WTC11 (cell line): ENCODE data around the gene ADAMTSL5. TPM values are rescaled to one million over a fixed set of nuclear protein-coding genes. Genes with fewer than 3 reads are reported as not detected.
A peak's percentile ranks its signal among the peaks of the same experiment; 100 is the strongest.
"Not testable (repeated sequence)": the region's sequence is repeated elsewhere in the genome, so short reads cannot be mapped to it uniquely, and the experiment has no call there.

Source experiments
- ATAC-seq: fragments of 200-7000 bp; cut with Tn5 transposase; 2 replicates; pipeline ENCODE4 v1.10.0; 2021; ENCODE audit warnings: mild to moderate bottlenecking, moderate library complexity
- CTCF ChIA-PET: fragments of 300-600 bp; sonication (Branson Sonifier 250); formaldehyde crosslinking; loops from one replicate; lab custom pipeline; 2021; ENCODE audit warnings: antibody characterized with exemption; lab: Charles Lee
- POLR2A ChIA-PET: fragments of 350-600 bp; sonication (Branson Sonifier 250); formaldehyde crosslinking; loops from one replicate; lab custom pipeline; 2021; ENCODE audit warnings: antibody characterized with exemption; lab: Charles Lee
- DNase-seq: peaks from one replicate; pipeline ENCODE4 v3.0.0; 2021; ENCODE audit warnings: low spot score
- H3K27ac Mint-ChIP-seq: 2 replicates; pipeline ENCODE4 v1.8.0; 2021; ENCODE audit warnings: mixed read lengths
- H3K27me3 Mint-ChIP-seq: 2 replicates; pipeline ENCODE4 v1.8.0; 2021; ENCODE audit warnings: low read depth, mild to moderate bottlenecking, moderate library complexity, mixed read lengths
- H3K36me3 Mint-ChIP-seq: 2 replicates; pipeline ENCODE4 v1.8.0; 2021; ENCODE audit warnings: mixed read lengths
- H3K4me1 Mint-ChIP-seq: 2 replicates; pipeline ENCODE4 v1.8.0; 2022; ENCODE audit warnings: mixed read lengths
- H3K4me3 Mint-ChIP-seq: 2 replicates; pipeline ENCODE4 v1.8.0; 2021; ENCODE audit warnings: mild to moderate bottlenecking, moderate library complexity, mixed read lengths
- H3K9me3 Mint-ChIP-seq: 2 replicates; pipeline ENCODE4 v1.8.0; 2021; ENCODE audit warnings: mixed read lengths
- GTF2I ChIP-seq: fragments of 250-450 bp; sonication (Bioruptor Pico); conservative IDR thresholded peaks from 2 replicates; pipeline ENCODE4 v1.4.0; 2021; ENCODE audit warnings: mild to moderate bottlenecking
- HMGA2 ChIP-seq: fragments of 250-450 bp; sonication (Bioruptor Pico); IDR thresholded peaks from 2 replicates; pipeline ENCODE4 v1.4.0; 2021; ENCODE audit warnings: mild to moderate bottlenecking, moderate library complexity
- JUN ChIP-seq: sonication (generic); formaldehyde crosslinking; IDR thresholded peaks from 2 replicates; pipeline ENCODE4 v1.8.0; 2023; ENCODE audit warnings: mild to moderate bottlenecking, missing genetic modification reagents
- KAT7 ChIP-seq: sonication (generic); formaldehyde crosslinking; IDR thresholded peaks from 2 replicates; pipeline ENCODE4 v1.8.1; 2023; ENCODE audit warnings: missing genetic modification reagents, mild to moderate bottlenecking, borderline replicate concordance
- MYBL2 ChIP-seq: sonication (generic); formaldehyde crosslinking; IDR thresholded peaks from 2 replicates; pipeline ENCODE4 v1.8.1; 2023; ENCODE audit warnings: mild to moderate bottlenecking, moderate library complexity, missing genetic modification reagents
- NR2C2 ChIP-seq: sonication (generic); formaldehyde crosslinking; IDR thresholded peaks from 2 replicates; pipeline ENCODE4 v1.8.0; 2022; ENCODE audit warnings: mild to moderate bottlenecking, missing genetic modification reagents
- NR3C1 ChIP-seq: sonication (generic); formaldehyde crosslinking; conservative IDR thresholded peaks from 2 replicates; pipeline ENCODE4 v1.8.1; 2023; ENCODE audit warnings: low read depth, mild to moderate bottlenecking, missing genetic modification reagents
- TEAD4 ChIP-seq: sonication (generic); formaldehyde crosslinking; IDR thresholded peaks from 2 replicates; pipeline ENCODE4 v1.8.0; 2022; ENCODE audit warnings: mild to moderate bottlenecking, missing genetic modification reagents
- ZBTB21 ChIP-seq: sonication (generic); formaldehyde crosslinking; IDR thresholded peaks from 2 replicates; pipeline ENCODE4 v1.8.1; 2023; ENCODE audit warnings: mild to moderate bottlenecking, missing genetic modification reagents, borderline replicate concordance
- ZNF263 ChIP-seq: sonication (generic); formaldehyde crosslinking; IDR thresholded peaks from 2 replicates; pipeline ENCODE4 v1.8.1; 2022; ENCODE audit warnings: low read depth, mild to moderate bottlenecking, moderate library complexity, missing genetic modification reagents
- ZNF317 ChIP-seq: sonication (generic); formaldehyde crosslinking; IDR thresholded peaks from 2 replicates; pipeline ENCODE4 v1.8.1; 2023; ENCODE audit warnings: low read depth, mild to moderate bottlenecking, moderate library complexity, missing genetic modification reagents, borderline replicate concordance
- ZNF423 ChIP-seq: fragments of 250-450 bp; sonication (Bioruptor Pico); IDR thresholded peaks from 2 replicates; pipeline ENCODE4 v2.1.2; 2022; ENCODE audit warnings: mild to moderate bottlenecking, moderate library complexity
- ZNF671 ChIP-seq: fragments of 250-450 bp; sonication (Bioruptor Pico); IDR thresholded peaks from 2 replicates; pipeline ENCODE4 v1.8.0; 2021; ENCODE audit warnings: mild to moderate bottlenecking
- total RNA-seq: library from RNA; stranded (reverse); gene quantifications from 3 replicates; pipeline ENCODE4 v1.2.3, GENCODE V29; 2021
- TF ChIP-seq, protein P1 (sequence below): fragments of 200-600 bp; IDR thresholded peaks from 2 replicates; pipeline ENCODE4 v1.8.0; 2022; ENCODE audit warnings: antibody characterized with exemption
- TF ChIP-seq, protein P2 (sequence below): sonication (generic); formaldehyde crosslinking; IDR thresholded peaks from 2 replicates; pipeline ENCODE4 v1.8.1; 2023; ENCODE audit warnings: mild to moderate bottlenecking, missing genetic modification reagents, borderline replicate concordance
- TF ChIP-seq, protein P3 (sequence below): sonication (generic); formaldehyde crosslinking; IDR thresholded peaks from 2 replicates; pipeline ENCODE4 v1.8.0; 2022; ENCODE audit warnings: mild to moderate bottlenecking, missing genetic modification reagents
- TF ChIP-seq, protein P4 (sequence below): fragments of 250-450 bp; sonication (Bioruptor Pico); IDR thresholded peaks from 2 replicates; pipeline ENCODE4 v2.1.2; 2022; ENCODE audit warnings: mild to moderate bottlenecking, moderate library complexity
- TF ChIP-seq, protein P5 (sequence below): fragments of 250-450 bp; sonication (Bioruptor Pico); IDR thresholded peaks from 2 replicates; pipeline ENCODE4 v1.9.0; 2021; ENCODE audit warnings: moderate library complexity, mild to moderate bottlenecking, inconsistent platforms, borderline replicate concordance
- TF ChIP-seq, protein P6 (sequence below): sonication (generic); formaldehyde crosslinking; IDR thresholded peaks from 2 replicates; pipeline ENCODE4 v1.8.0; 2022; ENCODE audit warnings: missing genetic modification reagents

The ADAMTSL5 gene
- total RNA-seq, 1 experiment from 2014 or later = 1.5 TPM

DNA sequence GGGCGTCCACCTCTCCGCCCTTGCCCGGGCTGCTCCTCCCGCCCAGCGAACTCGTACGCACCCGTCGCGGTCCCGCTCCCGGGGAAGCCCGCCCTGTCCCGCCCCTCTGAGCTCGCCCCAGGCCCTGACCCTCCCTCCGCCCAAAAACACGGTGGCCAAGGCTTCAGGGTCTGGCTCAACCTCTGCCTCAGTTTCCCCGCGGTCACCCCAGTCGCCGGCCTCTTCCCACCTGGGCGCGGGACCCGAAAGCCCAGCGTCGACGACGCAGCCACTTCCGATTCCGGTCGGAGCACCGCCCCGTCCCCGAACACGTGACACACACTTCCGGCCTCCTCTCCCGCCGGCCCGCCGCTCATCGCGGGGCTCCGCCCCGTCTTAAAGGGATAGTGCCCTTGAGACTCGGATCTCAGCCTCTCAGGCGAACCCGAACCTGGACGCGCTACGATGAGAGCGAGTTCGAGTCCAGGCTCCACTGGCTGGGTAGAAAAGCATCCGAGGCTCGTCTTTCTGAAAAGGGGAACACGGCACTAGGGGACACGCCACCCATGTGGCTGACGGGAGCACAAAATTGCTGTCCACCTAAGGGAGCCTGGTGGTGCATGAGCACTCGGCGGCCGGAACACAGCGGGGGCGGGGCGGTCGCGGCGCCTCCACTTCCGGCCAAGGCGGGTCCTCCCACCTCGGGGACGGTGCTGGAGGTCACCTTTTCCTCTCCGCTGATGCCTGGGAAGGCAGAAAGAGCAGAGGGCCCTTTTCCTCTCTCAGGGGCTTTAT is 33.7 kb downstream of the ADAMTSL5 start, which contains the start of gene C19orf25 (continued):
- TF ChIP-seq ZNF671 = no peak
- TF ChIP-seq, protein P1, sequence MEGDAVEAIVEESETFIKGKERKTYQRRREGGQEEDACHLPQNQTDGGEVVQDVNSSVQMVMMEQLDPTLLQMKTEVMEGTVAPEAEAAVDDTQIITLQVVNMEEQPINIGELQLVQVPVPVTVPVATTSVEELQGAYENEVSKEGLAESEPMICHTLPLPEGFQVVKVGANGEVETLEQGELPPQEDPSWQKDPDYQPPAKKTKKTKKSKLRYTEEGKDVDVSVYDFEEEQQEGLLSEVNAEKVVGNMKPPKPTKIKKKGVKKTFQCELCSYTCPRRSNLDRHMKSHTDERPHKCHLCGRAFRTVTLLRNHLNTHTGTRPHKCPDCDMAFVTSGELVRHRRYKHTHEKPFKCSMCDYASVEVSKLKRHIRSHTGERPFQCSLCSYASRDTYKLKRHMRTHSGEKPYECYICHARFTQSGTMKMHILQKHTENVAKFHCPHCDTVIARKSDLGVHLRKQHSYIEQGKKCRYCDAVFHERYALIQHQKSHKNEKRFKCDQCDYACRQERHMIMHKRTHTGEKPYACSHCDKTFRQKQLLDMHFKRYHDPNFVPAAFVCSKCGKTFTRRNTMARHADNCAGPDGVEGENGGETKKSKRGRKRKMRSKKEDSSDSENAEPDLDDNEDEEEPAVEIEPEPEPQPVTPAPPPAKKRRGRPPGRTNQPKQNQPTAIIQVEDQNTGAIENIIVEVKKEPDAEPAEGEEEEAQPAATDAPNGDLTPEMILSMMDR = no peak
- TF ChIP-seq HMGA2 (CRISPR knock-in tag) = no peak
- no peak for TF ChIP-seq NR3C1 (CRISPR knock-in tag)
- TF ChIP-seq, protein P2, sequence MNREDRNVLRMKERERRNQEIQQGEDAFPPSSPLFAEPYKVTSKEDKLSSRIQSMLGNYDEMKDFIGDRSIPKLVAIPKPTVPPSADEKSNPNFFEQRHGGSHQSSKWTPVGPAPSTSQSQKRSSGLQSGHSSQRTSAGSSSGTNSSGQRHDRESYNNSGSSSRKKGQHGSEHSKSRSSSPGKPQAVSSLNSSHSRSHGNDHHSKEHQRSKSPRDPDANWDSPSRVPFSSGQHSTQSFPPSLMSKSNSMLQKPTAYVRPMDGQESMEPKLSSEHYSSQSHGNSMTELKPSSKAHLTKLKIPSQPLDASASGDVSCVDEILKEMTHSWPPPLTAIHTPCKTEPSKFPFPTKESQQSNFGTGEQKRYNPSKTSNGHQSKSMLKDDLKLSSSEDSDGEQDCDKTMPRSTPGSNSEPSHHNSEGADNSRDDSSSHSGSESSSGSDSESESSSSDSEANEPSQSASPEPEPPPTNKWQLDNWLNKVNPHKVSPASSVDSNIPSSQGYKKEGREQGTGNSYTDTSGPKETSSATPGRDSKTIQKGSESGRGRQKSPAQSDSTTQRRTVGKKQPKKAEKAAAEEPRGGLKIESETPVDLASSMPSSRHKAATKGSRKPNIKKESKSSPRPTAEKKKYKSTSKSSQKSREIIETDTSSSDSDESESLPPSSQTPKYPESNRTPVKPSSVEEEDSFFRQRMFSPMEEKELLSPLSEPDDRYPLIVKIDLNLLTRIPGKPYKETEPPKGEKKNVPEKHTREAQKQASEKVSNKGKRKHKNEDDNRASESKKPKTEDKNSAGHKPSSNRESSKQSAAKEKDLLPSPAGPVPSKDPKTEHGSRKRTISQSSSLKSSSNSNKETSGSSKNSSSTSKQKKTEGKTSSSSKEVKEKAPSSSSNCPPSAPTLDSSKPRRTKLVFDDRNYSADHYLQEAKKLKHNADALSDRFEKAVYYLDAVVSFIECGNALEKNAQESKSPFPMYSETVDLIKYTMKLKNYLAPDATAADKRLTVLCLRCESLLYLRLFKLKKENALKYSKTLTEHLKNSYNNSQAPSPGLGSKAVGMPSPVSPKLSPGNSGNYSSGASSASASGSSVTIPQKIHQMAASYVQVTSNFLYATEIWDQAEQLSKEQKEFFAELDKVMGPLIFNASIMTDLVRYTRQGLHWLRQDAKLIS (CRISPR knock-in tag) = no peak
- TF ChIP-seq JUN = no peak
- TF ChIP-seq ZNF423 (CRISPR knock-in tag) = no peak
- TF ChIP-seq, protein P3, sequence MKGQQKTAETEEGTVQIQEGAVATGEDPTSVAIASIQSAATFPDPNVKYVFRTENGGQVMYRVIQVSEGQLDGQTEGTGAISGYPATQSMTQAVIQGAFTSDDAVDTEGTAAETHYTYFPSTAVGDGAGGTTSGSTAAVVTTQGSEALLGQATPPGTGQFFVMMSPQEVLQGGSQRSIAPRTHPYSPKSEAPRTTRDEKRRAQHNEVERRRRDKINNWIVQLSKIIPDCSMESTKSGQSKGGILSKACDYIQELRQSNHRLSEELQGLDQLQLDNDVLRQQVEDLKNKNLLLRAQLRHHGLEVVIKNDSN (CRISPR knock-in tag) = peak; percentile 96
- no peak for TF ChIP-seq ZNF317 (CRISPR knock-in tag)
- no peak for TF ChIP-seq ZBTB21 (CRISPR knock-in tag)
- TF ChIP-seq ZNF263 (CRISPR knock-in tag) = no peak

DNA sequence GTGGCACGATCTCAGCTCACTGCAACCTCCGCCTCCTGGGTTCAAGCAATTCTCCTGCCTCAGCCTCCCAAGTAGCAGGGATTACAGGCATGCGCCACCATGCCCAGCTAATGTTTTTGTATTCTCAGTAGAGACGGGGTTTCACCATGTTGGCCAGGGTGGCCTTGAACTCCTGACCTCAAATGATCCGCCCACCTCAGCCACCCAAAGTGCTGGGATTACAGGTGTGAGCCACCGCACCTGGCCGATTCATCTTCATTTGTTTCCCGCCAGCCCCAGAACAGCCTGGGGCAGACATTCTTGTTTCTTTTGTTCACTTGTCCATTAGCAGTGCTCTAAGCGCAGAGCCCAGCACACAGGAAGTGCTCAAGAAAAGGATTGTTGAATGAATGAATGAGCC is 35.8 kb downstream of the ADAMTSL5 start:
- H3K9me3 Mint-ChIP-seq, H3K36me3 Mint-ChIP-seq, POLR2A ChIA-PET, DNase-seq, ATAC-seq, H3K27ac Mint-ChIP-seq, H3K4me1 Mint-ChIP-seq: not testable (repeated sequence)
- CTCF ChIA-PET = interaction anchor here (1.0 to 1.5 kb wide), 3 partner anchors 11 to 32 kb away, joined by 3 to 5 read pairs (median 3); no protein-coding TSS in a partner anchor
- H3K27me3 Mint-ChIP-seq = peaks cover 12% of the 10 kb centered on the region
- peak overlapping the region; percentile 45 for H3K4me3 Mint-ChIP-seq

DNA sequence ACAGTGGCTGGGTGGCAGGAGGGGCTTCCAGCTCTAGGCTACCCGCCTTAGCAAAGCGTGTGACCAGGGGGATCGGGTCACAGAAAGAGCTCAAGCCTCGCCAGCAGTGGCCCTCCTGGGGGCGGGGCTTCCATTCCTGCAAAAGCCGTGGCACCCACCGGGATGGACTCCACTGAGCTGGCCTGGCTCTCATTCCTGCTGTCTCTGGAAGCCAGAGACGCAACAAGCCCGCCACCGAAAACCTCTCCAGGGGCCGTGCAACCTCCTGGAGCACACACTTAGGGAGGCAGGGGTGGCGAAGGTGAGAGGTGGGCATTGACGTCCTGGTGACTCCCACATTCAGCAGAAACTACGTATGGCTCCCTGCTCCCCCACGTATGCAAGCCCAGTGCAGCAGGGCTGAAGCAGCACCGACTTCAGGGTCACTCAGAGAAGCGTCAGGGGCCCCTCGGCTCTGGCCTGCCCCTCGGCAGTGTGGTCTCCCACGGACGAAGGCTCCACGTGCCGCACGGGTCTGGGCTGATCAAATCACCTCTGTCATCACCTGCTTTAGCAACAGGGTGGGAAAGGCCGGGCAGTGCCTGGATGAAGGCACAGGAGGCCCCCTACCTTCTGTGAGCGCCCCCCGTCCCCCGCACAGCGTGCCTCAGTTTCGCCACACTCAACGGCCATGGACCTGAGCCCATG is 36.9 kb downstream of the ADAMTSL5 start:
- Mint-ChIP-seq H3K4me3 (no peak overlapping the region), H3K36me3 (peaks cover 4% of the 10 kb centered on the region), H3K9me3 (no peaks in the 10 kb centered on the region), H3K4me1 (peaks cover 10% of the 10 kb centered on the region; the same call in 1 of the 2 replicates), H3K27me3 (peaks cover 23% of the 10 kb centered on the region), H3K27ac (no peak overlapping the region)
- DNase-seq = no peak
- POLR2A ChIA-PET = no interaction called here
- no peak for ATAC-seq
- CTCF ChIA-PET = interaction anchor here (0.7 to 2.6 kb wide), 4 partner anchors 10 to 70 kb away, joined by 3 to 16 read pairs (median 4); no protein-coding TSS in a partner anchor
- TF ChIP-seq MYBL2 (CRISPR knock-in tag) (no peak), GTF2I (CRISPR knock-in tag) (no peak), NR2C2 (CRISPR knock-in tag) (no peak), TEAD4 (CRISPR knock-in tag) (no peak), ZBTB21 (CRISPR knock-in tag) (no peak), KAT7 (no peak)
- TF ChIP-seq, protein P4, sequence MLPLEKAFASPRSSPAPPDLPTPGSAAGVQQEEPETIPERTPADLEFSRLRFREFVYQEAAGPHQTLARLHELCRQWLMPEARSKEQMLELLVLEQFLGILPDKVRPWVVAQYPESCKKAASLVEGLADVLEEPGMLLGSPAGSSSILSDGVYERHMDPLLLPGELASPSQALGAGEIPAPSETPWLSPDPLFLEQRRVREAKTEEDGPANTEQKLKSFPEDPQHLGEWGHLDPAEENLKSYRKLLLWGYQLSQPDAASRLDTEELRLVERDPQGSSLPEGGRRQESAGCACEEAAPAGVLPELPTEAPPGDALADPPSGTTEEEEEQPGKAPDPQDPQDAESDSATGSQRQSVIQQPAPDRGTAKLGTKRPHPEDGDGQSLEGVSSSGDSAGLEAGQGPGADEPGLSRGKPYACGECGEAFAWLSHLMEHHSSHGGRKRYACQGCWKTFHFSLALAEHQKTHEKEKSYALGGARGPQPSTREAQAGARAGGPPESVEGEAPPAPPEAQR = no peak
- TF ChIP-seq, protein P5, sequence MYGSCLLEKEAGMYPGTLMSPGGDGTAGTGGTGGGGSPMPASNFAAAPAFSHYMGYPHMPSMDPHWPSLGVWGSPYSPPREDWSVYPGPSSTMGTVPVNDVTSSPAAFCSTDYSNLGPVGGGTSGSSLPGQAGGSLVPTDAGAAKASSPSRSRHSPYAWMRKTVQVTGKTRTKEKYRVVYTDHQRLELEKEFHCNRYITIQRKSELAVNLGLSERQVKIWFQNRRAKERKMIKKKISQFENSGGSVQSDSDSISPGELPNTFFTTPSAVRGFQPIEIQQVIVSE (CRISPR knock-in tag) = no peak
- TF ChIP-seq, protein P6, sequence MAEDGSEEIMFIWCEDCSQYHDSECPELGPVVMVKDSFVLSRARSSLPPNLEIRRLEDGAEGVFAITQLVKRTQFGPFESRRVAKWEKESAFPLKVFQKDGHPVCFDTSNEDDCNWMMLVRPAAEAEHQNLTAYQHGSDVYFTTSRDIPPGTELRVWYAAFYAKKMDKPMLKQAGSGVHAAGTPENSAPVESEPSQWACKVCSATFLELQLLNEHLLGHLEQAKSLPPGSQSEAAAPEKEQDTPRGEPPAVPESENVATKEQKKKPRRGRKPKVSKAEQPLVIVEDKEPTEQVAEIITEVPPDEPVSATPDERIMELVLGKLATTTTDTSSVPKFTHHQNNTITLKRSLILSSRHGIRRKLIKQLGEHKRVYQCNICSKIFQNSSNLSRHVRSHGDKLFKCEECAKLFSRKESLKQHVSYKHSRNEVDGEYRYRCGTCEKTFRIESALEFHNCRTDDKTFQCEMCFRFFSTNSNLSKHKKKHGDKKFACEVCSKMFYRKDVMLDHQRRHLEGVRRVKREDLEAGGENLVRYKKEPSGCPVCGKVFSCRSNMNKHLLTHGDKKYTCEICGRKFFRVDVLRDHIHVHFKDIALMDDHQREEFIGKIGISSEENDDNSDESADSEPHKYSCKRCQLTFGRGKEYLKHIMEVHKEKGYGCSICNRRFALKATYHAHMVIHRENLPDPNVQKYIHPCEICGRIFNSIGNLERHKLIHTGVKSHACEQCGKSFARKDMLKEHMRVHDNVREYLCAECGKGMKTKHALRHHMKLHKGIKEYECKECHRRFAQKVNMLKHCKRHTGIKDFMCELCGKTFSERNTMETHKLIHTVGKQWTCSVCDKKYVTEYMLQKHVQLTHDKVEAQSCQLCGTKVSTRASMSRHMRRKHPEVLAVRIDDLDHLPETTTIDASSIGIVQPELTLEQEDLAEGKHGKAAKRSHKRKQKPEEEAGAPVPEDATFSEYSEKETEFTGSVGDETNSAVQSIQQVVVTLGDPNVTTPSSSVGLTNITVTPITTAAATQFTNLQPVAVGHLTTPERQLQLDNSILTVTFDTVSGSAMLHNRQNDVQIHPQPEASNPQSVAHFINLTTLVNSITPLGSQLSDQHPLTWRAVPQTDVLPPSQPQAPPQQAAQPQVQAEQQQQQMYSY = no peak
